ENCODE measurements around the gene DICER1. TPM values are rescaled to one million over a fixed set of nuclear protein-coding genes. Genes with fewer than 3 reads are reported as not detected.
A peak's percentile ranks its signal among the peaks of the same experiment; 100 is the strongest.

DICER1 gene
- total RNA-seq, 4 donors from 2014 or later, result 81.6 to 103 (median 88.8) TPM

DNA sequence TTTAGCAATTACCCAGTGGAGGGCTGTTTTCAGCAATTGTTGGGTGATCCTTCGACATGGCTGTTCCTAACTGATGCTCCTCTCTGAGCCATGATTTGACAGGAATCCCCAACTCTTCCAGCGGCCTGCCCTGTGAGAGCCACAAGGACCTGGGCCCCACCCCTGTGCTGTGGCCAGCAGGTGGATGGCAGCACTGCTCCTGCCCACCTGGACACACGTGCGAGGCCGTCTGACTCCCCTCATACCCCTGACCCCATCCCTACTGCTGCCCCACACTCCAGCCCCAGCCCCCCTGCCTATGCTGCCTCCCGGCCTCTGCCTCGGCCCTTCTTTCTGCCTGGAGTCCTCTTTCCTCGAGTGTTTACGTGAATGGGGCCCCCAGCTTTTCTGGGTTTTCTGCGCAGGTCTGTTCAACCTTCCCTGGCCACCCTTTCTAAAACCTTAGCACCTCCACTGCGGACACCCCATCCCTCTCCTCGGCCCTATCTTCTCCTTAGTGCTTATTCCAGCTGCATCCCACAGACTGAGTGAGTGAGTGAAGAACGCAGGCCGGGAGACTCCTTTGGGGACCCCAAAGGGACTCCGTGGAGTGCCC lies 111.4 kb downstream of the DICER1 start:
- intact Hi-C loops (cut with DNase I; ENCODE audit: low total_unique reads), result no loop called here
- Histone ChIP-seq H3K27me3 (no peaks in the 10 kb centered on the region), H3K9me3 (no peaks in the 10 kb centered on the region), H3K4me3 (no peak overlapping the region), H3K36me3 (no peaks in the 10 kb centered on the region), H3K27ac (no peak overlapping the region), H3K4me1 (no peaks in the 10 kb centered on the region)
- TF ChIP-seq, protein P1, sequence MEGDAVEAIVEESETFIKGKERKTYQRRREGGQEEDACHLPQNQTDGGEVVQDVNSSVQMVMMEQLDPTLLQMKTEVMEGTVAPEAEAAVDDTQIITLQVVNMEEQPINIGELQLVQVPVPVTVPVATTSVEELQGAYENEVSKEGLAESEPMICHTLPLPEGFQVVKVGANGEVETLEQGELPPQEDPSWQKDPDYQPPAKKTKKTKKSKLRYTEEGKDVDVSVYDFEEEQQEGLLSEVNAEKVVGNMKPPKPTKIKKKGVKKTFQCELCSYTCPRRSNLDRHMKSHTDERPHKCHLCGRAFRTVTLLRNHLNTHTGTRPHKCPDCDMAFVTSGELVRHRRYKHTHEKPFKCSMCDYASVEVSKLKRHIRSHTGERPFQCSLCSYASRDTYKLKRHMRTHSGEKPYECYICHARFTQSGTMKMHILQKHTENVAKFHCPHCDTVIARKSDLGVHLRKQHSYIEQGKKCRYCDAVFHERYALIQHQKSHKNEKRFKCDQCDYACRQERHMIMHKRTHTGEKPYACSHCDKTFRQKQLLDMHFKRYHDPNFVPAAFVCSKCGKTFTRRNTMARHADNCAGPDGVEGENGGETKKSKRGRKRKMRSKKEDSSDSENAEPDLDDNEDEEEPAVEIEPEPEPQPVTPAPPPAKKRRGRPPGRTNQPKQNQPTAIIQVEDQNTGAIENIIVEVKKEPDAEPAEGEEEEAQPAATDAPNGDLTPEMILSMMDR (IDR thresholded peaks at IDR 0.05), result no peak
- no peak for TF ChIP-seq POLR2A (IDR thresholded peaks at IDR 0.05)
- DNase-seq, result peak in 1 of 2 donors; percentile 7

DNA sequence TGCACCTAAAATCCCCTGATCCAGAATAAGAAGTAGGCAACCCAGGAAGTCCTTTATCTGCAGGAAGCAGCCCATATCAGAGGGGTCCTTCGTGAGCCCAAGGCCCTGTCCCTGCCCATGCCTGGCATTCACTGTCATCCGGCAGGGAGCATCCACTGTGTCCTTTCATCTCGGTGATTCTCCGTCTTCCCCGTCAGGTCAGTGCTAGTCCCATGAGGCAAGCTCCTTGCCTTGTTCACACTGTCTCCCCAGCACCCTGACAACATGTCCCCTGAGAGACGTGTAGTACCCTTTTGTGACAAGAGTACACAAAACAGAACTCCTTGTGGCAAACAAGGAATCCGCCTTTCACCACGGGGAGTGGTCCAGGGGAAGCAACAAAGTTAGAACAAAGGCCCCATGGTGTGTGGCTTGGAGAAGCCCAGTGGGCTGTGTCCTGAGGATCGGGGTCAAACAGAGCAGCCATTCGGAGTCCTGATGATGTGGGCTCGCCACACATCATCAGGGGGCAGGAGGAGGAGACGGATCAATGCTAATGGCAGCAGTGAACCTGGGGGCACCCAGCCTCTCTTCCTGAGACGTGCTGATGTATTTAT lies 112.1 kb downstream of the DICER1 start:
- H3K4me1 ChIP-seq, result no peaks in the 10 kb centered on the region
- no peaks in the 10 kb centered on the region for H3K36me3 ChIP-seq
- peak in 1 of 2 donors; percentile 7 for DNase-seq
- intact Hi-C loops (cut with DNase I; ENCODE audit: low total_unique reads), result no loop called here
- no peak overlapping the region for H3K4me3 ChIP-seq
- no peak overlapping the region for H3K27ac ChIP-seq
- no peak for TF ChIP-seq POLR2A (IDR thresholded peaks at IDR 0.05)
- TF ChIP-seq, protein P1 (IDR thresholded peaks at IDR 0.05), result no peak
- H3K9me3 ChIP-seq, result no peaks in the 10 kb centered on the region
- H3K27me3 ChIP-seq, result no peaks in the 10 kb centered on the region

DNA sequence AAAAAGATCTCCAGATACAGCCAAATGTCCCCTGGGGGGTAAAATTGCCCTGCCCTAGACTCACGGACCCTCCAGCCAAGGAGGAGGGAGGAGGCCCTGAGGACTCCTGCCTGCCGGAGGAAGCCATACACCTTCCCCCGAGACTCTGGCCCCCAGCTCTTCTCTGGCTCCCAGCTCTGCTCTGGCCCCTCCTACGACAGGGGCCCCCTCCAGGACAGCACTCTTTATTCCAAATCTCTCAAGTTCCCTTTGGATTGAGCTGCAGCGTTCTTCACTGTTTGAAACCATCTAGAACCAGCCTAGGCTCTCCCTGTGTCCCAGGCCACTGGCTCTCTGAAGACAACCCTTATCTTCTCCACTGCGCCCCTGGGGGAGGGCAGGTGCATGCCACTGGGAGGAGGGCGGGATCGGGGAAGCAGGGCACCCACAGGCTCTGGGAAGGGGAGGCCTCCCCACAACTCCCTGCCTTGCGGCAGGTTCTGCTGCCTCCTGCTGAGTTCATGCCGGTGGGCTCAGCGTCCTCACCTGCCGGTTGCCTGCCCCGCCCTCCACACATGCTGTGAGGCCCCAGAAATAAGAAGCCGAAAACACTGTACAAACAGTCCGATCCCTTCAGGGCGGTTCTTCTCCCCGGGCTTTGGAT lies 112.7 kb downstream of the DICER1 start:
- Histone ChIP-seq H3K27me3 (no peaks in the 10 kb centered on the region), H3K4me3 (no peak overlapping the region), H3K27ac (no peak overlapping the region), H3K36me3 (no peaks in the 10 kb centered on the region), H3K9me3 (no peaks in the 10 kb centered on the region), H3K4me1 (no peaks in the 10 kb centered on the region)
- peak in 1 of 2 donors; percentile 1 for DNase-seq
- TF ChIP-seq POLR2A (IDR thresholded peaks at IDR 0.05), result no peak
- TF ChIP-seq, protein P1 (IDR thresholded peaks at IDR 0.05), result no peak
- intact Hi-C loops (cut with DNase I; ENCODE audit: low total_unique reads), result no loop called here

DNA sequence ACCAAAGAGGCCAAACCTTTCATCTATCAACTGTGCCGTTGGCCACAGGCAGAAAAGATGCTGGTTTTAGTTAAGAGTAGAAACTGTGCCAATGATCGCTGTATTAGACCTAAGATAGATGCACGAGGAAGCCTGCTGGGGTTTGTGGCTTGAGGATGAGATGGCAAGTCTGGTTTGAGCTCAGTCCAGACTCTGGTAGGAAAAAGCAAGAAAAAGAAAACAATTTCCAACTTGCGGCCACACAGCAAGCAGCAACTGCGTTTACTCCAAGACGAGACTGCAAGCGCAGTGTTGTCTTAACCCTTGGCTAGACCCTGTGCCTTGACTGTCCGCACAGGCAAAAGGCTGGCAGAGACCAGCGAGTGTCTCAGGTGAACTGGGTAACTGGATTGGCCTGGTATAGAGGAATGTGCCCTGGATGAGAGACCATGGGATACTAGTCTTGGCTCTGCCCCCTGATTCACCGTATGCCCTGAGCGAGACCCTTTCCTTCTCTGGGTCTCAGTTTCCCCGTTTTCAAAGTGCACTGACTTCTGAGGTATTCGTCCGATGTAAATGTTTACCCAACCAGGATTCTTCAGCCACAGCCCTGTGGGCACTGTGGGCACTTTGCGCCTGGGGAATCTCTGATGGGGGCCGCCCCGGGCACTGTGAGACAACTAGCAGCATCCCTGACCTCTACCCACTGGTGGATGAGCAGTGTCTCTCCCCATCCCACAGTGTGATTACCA lies 113.4 kb downstream of the DICER1 start:
- Histone ChIP-seq H3K27me3 (no peaks in the 10 kb centered on the region), H3K36me3 (no peaks in the 10 kb centered on the region), H3K4me3 (no peak overlapping the region), H3K27ac (no peak overlapping the region), H3K4me1 (no peaks in the 10 kb centered on the region), H3K9me3 (no peaks in the 10 kb centered on the region)
- intact Hi-C loops (cut with DNase I; ENCODE audit: low total_unique reads), result no loop called here
- peak in 1 of 2 donors; percentile 1 for DNase-seq
- TF ChIP-seq POLR2A (IDR thresholded peaks at IDR 0.05), result no peak
- TF ChIP-seq, protein P1 (IDR thresholded peaks at IDR 0.05), result no peak
